RPMI7951 (cell line): ENCODE results near the gene SETD1A. TPM values are rescaled to one million over a fixed set of nuclear protein-coding genes. Genes with fewer than 3 reads are reported as not detected.
A peak's percentile ranks its signal among the peaks of the same experiment; 100 is the strongest.

Experiments used
- DNase-seq: peaks from one replicate; pipeline ENCODE4 v3.0.0-alpha.2; 2012; ENCODE audit warnings: low read depth
- total RNA-seq: library from RNA; depleted of rRNA; stranded (reverse); fragments of >200 nt; shearing (Covaris generic); gene quantifications from 2 replicates; pipeline ENCODE4 v1.2.3, GENCODE V29; 2014; rRNA removed

SETD1A gene
- total RNA-seq, 1 experiment from 2014 or later = 1.2 TPM

- no peak for DNase-seq
Observed at GRCh38 chr16:31020536-31020935, 63.0 kb downstream of the SETD1A start.

DNA sequence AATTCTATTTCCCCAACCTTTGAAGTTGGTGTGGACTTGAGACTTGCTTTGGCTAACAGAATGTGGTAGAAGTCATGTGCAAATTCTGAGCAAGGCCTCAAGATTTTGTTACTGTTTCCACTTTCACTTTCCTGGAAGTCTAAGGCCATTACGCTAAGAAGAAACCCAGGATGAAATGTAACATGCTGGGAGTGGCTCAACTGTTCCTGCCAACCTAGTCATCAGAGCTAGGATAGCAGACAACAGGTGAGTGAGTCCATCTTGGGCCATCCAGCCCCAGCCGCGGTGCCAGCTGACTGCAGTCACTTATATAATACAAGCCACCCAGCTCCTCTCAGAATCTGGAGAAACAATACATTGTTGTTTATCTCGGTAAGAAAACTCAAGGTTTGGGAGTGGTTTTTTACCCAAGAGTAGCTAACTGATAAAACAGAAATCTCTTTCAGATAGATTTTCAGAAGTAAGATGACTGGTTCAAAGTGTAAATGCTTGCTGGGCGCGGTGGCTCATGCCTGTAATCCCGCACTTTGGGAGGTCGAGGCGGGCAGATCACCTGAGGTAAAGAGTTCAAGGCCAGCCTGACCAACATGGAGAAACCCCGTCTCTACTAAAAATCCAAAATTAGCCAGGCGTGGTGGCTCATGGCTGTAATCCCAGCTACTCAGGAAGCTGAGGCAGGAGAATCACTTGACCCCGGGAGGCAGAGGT is 65.1 kb downstream of the SETD1A start:
- no peak for DNase-seq

DNA sequence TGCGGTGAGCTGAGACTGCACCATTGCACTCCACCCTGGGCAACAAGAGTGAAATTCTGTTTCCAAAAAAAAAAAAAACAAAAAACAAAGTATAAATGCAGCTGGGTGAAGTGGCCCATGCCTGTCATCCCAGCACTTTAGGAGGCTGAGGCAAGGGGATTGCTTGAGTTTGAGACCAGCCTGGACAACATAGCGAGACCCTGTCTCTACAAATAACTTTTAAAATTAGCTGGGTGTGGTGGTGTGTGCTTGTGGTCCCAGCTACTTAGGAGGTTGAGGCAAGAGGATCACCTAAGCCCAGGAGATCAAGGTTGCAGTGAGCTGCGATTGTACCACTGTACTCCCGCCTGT is 65.7 kb downstream of the SETD1A start:
- DNase-seq = no peak

DNA sequence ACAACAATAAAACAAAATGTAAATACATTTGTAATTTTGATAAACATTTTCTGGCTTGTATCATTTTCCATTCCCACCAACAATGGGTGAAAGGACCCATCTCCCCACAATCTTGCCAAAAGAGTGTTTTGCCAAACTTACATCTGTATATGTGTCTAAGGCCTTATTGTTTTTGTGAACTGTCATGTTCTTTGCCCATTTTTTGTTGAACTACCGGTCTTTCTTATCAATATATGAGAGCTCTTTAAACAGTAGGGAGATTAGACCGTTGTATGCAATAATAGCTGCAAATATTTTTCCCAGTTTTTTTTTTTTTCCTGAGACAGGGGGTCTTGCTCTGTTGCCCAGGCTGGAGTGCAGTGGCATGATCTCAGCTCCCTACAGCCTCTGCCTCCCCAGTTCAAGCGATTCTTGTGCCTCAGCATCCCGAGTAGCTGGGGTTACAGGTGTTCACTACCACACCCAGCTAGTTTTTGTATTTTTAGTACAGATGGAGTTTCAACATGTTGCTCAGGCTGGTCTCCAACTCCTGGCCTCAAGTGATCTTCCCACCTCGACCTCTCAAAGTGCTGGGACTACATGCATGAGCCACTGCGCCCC is 66.2 kb downstream of the SETD1A start:
- DNase-seq = no peak

- DNase-seq = no peak
Observed at GRCh38 chr16:31025339-31025738, 67.8 kb downstream of the SETD1A start.

GRCh38 chr16:31029272-31029671 is 71.7 kb downstream of the SETD1A start:
- DNase-seq = no peak

- no peak for DNase-seq
Observed at GRCh38 chr16:31031276-31031675, 73.7 kb downstream of the SETD1A start.

GRCh38 chr16:31032736-31033708 is 75.5 kb downstream of the SETD1A start, which contains the start of gene STX4:
Gene STX4, plus strand, starts transcription at chr16:31033558. Its CDS starts 248 bp downstream, at chr16:31033806.
- DNase-seq = peak; percentile 95

GRCh38 chr16:31033709-31034492 is 76.3 kb downstream of the SETD1A start:
- DNase-seq = peak; percentile 76

Other genes with a start within 250 kb of the SETD1A start
- 25.3 and 30.9 TPM in 2 replicates for gene PHKG2, start 209.3 kb upstream of the SETD1A start, total RNA-seq
- gene CFAP119, start 195.7 kb upstream of the SETD1A start, total RNA-seq = 3.4 and 4.6 TPM in 2 replicates
- 45.3 and 48.2 TPM in 2 replicates for gene RNF40, start 195.4 kb upstream of the SETD1A start, total RNA-seq
- 7.5 and 8.3 TPM in 2 replicates for gene ZNF629, start 170.5 kb upstream of the SETD1A start, total RNA-seq
- gene BCL7C, start 63.7 kb upstream of the SETD1A start, total RNA-seq = 40.5 and 42.2 TPM in 2 replicates
- 0.24 and 0.39 TPM in 2 replicates for gene CTF1, start 61.1 kb upstream of the SETD1A start, total RNA-seq
- 3.7 and 8.1 TPM in 2 replicates for gene FBXL19, start 34.2 kb upstream of the SETD1A start, total RNA-seq
- gene ORAI3, start 8.7 kb upstream of the SETD1A start, total RNA-seq = 28.5 and 41.6 TPM in 2 replicates
- 10.9 and 16.3 TPM in 2 replicates for gene HSD3B7, start 27.5 kb downstream of the SETD1A start, total RNA-seq
- 0.29 and 0.60 TPM in 2 replicates for gene STX1B, start 52.9 kb downstream of the SETD1A start, total RNA-seq
- 23.1 and 23.5 TPM in 2 replicates for gene STX4, start 75.8 kb downstream of the SETD1A start, total RNA-seq
- 3.6 and 6.2 TPM in 2 replicates for gene ZNF668, start 116.5 kb downstream of the SETD1A start, total RNA-seq
- 4.3 and 6.7 TPM in 2 replicates for gene ZNF646, start 116.7 kb downstream of the SETD1A start, total RNA-seq
- gene PRSS53, start 131.2 kb downstream of the SETD1A start, total RNA-seq = 0.60 and 1.3 TPM in 2 replicates
- 212 and 281 TPM in 2 replicates for gene VKORC1, start 137.0 kb downstream of the SETD1A start, total RNA-seq
- gene BCKDK, start 150.6 kb downstream of the SETD1A start, total RNA-seq = 33.9 and 42.7 TPM in 2 replicates
- 25.5 and 31.0 TPM in 2 replicates for gene KAT8, start 159.9 kb downstream of the SETD1A start, total RNA-seq
- gene PRSS8, start 178.0 kb downstream of the SETD1A start, total RNA-seq = not detected in 2 replicates
- gene PRSS36, start 192.3 kb downstream of the SETD1A start, total RNA-seq = 1.1 and 2.6 TPM in 2 replicates
- 15.3 and 19.0 TPM in 2 replicates for gene FUS, start 222.4 kb downstream of the SETD1A start, total RNA-seq
- 43.4 and 64.8 TPM in 2 replicates for gene PYCARD, start 245.0 kb downstream of the SETD1A start, total RNA-seq